Measurements from ENCODE around the gene TP53I13.

The TP53I13 gene

DNA sequence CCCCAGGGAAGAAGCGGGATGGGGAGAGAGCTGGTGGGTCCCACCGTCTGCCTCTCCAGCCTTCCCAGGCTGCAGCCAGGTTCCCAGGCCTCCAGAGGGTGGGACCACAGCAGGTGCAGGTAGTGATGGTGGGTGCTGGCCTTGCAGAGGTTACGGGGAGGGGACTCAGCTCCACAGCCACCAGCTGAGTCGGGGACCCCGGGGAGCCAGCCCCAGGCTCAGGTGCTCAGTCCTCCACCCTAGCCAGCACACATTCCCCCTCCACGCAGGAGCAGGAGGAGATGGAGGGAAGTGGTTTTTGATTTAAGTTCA, 5.0 kb downstream of the TP53I13 start:
- H3K4me3 ChIP-seq (replicated peaks; ENCODE audit: low read depth, low read length) = no peak overlapping the region
- H3K36me3 ChIP-seq (ENCODE audit: control insufficient read depth, insufficient read depth, low read length) = peaks cover 27% of the 10 kb centered on the region
- DNase-seq (ENCODE audit: extremely low read depth, insufficient read length) = no peak
- H3K27me3 ChIP-seq (replicated peaks; ENCODE audit: control insufficient read depth, insufficient read depth, low read length) = no peaks in the 10 kb centered on the region
- TF ChIP-seq, protein P1, sequence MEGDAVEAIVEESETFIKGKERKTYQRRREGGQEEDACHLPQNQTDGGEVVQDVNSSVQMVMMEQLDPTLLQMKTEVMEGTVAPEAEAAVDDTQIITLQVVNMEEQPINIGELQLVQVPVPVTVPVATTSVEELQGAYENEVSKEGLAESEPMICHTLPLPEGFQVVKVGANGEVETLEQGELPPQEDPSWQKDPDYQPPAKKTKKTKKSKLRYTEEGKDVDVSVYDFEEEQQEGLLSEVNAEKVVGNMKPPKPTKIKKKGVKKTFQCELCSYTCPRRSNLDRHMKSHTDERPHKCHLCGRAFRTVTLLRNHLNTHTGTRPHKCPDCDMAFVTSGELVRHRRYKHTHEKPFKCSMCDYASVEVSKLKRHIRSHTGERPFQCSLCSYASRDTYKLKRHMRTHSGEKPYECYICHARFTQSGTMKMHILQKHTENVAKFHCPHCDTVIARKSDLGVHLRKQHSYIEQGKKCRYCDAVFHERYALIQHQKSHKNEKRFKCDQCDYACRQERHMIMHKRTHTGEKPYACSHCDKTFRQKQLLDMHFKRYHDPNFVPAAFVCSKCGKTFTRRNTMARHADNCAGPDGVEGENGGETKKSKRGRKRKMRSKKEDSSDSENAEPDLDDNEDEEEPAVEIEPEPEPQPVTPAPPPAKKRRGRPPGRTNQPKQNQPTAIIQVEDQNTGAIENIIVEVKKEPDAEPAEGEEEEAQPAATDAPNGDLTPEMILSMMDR (IDR thresholded peaks at IDR 0.05; ENCODE audit: insufficient read depth, low read length, poor library complexity, severe bottlenecking) = no peak

DNA sequence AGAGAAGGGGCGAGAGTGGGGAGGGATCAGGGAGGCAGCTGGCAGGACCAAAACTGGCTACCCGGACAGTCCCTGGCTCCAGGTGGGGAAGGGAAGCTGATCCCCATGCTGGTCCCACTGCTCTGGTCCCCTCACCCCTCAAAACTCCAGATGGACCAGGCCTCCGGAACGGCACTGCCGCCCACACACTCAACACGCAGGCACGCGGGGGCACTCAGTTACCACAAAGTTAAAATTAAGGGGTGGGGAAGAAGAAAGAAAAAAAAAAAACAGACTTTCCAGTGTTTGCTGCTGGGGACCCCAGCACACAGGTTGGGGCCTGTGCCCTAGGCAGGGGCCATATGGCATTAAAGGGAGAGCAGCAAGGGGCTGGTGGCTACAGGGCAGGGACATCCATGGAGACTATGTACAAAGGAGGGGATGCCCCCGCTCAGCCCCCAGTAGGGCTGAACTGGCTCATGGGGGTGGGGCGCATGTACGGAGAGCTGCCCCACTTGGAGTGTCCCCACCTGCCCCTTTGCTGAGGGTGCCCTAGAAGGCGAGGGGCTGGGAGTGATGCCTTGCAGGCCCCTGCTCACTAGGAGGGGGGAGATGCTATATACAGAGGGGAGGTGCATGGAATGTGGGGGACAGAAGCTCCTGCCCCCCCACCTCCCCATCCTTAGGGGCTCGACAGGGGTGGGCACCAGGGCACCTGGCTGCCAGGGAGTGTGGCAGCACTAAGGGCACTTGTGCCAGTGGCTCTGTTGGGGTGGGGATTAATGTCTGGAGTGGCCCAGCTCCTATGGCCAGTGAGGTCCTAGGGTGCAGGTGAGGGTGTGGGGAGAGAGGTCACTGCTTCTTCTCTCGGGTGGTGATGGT, 5.6 kb downstream of the TP53I13 start:
- Histone ChIP-seq H3K27me3 (replicated peaks; ENCODE audit: control insufficient read depth, insufficient read depth, low read length) (no peaks in the 10 kb centered on the region), H3K36me3 (ENCODE audit: control insufficient read depth, insufficient read depth, low read length) (peaks cover 27% of the 10 kb centered on the region), H3K4me3 (replicated peaks; ENCODE audit: low read depth, low read length) (no peak overlapping the region)
- TF ChIP-seq, protein P1 (IDR thresholded peaks at IDR 0.05; ENCODE audit: insufficient read depth, low read length, poor library complexity, severe bottlenecking) = no peak
- DNase-seq (ENCODE audit: extremely low read depth, insufficient read length) = no peak

DNA sequence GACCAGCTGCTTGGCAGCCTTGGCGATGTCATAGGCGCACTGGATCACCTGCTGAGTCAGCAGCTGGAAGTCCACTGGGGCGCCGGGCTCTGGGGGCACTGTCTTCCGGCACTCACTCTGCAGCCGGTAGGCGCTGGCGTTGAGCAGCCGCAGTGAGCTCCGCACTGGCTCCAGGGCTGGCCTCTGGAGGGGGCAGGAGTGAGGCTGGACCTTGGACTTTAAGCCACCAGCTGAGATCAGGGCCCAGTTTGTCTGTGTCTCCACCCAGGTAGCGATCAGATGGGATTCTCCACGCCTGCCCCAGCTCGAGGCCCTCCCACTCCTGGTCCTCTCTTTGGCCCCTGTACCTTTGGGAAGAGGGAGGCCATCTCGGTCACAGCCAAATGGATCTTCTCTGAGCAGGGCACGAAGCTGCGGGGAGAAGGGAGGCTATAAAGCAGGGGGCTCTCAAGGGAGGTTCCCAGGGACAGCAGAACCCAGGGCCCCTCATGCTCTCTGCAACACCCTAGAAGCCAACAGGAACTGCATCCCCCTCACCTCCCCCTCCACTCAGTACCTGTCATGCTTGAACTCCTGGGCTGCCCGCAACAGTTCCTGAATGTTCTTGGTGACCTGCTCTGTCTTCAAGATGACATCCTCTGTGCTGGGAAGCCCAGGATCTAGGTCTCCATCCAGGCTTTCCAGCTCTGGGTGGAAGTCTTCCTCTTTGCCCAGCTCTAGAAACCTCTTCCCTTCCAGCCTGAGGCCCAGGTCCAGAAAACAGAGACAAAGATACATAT, 6.4 kb downstream of the TP53I13 start:
- H3K4me3 ChIP-seq (replicated peaks; ENCODE audit: low read depth, low read length) = no peak overlapping the region
- TF ChIP-seq, protein P1 (IDR thresholded peaks at IDR 0.05; ENCODE audit: insufficient read depth, low read length, poor library complexity, severe bottlenecking) = no peak
- DNase-seq (ENCODE audit: extremely low read depth, insufficient read length) = no peak
- no peaks in the 10 kb centered on the region for H3K27me3 ChIP-seq (replicated peaks; ENCODE audit: control insufficient read depth, insufficient read depth, low read length)
- peaks cover 29% of the 10 kb centered on the region for H3K36me3 ChIP-seq (ENCODE audit: control insufficient read depth, insufficient read depth, low read length)

DNA sequence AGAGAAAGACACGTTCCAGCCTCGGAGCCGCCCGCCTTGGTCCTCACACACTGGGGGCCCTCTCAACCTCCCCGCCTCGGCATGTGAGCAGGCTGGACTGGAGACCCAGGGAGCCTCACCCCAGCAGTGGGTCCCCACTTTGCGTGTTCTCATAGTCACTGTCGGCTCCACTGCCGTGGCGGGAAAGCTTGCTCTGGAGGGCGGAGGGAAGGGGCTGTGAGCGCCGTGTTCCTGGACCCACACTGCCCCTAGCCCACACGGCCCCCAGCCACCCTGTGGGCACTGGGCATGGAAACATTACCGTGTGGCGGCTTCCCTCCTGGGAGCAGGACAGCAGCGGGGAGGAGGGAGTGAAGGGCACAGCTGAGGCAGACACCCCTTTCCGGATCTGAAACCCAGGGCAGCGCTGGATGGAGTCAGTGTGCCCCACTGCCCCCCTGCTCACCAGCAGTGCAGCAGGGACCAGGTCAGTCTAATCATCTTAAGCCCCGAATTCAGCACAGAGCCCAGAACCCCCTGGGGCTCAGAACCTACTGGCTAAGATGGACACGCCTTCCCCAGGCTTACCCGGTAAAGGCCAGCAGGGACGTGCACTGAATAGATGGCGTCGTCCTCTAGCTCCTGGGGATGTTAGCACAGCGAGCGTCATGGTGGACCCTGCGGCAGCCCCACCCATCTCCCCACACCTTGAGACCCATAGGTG, 7.2 kb downstream of the TP53I13 start:
- DNase-seq (ENCODE audit: extremely low read depth, insufficient read length) = no peak
- Histone ChIP-seq H3K27me3 (replicated peaks; ENCODE audit: control insufficient read depth, insufficient read depth, low read length) (no peaks in the 10 kb centered on the region), H3K36me3 (ENCODE audit: control insufficient read depth, insufficient read depth, low read length) (peaks cover 30% of the 10 kb centered on the region), H3K4me3 (replicated peaks; ENCODE audit: low read depth, low read length) (no peak overlapping the region)
- TF ChIP-seq, protein P1 (IDR thresholded peaks at IDR 0.05; ENCODE audit: insufficient read depth, low read length, poor library complexity, severe bottlenecking) = no peak

DNA sequence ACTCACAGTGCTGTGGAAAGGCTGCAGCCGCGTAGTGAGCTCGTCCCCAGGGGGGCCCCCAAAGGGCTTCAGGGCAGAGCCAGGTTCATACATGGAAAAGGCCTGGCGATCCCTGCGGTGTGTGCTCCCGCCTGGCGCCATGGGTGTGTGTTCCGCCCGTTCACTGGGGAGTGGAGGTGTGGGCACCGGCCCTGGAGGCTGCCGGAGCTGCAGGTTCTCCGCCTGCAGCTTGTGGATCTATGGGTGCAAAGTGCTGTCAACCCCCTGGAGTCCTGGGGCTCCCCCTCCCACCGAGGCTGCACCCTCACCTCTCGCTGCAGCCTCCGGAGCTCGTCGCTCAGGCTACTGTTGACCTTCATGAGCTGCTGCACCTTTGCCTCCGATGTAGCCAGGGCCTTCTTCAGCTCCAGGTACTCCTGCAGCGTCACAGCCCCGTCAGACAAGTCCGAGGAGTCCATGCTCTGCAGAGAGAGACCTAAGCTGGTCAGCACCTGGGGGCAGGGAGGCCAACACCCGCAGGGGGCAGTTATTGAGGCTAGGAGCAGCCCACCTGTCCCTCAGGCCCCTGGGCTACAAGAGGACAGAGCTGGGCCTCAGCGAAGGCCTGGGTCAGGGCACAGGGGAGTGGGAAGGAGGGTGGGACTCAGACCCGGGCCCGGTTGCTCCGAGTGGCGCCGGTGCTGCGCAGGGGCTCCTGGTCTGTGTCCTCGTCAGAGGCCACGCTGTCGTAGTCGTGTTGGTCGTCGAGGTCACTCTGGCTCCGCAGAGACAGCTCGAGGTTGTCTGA, 7.9 kb downstream of the TP53I13 start:
- Histone ChIP-seq H3K4me3 (replicated peaks; ENCODE audit: low read depth, low read length) (no peak overlapping the region), H3K36me3 (ENCODE audit: control insufficient read depth, insufficient read depth, low read length) (peaks cover 32% of the 10 kb centered on the region), H3K27me3 (replicated peaks; ENCODE audit: control insufficient read depth, insufficient read depth, low read length) (no peaks in the 10 kb centered on the region)
- DNase-seq (ENCODE audit: extremely low read depth, insufficient read length) = no peak
- TF ChIP-seq, protein P1 (IDR thresholded peaks at IDR 0.05; ENCODE audit: insufficient read depth, low read length, poor library complexity, severe bottlenecking) = no peak
